LNCAP (cell line): ENCODE measurements around the gene HS3ST3A1.

ENCODE experiments used
- CTCF ChIP-seq: fragments of 450-650 bp; IDR thresholded peaks from 2 replicates; pipeline ENCODE4 v1.5.1; 2017; ENCODE audit warnings: mild to moderate bottlenecking

Gene HS3ST3A1

DNA sequence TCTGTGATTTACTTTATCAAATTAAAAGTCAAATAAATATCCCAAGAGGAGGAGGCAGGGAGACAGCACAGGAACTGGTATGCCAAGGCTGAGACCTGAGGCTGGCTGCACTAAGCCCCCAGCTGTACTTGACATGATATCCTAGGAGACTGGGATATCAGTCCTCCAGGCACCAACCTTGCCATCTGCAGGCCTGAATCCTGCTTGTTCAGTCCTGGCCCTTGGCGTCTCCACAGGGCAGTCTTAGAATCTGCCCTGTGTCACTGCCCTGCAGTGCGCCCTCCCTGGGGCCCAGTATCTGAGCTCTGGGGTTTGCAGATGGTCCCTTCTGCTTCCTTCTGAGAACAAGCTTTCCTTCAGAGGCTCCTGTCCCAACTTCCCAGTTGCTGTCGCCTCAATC lies 75.9 kb downstream of the HS3ST3A1 start:
- no peak for TF ChIP-seq CTCF

DNA sequence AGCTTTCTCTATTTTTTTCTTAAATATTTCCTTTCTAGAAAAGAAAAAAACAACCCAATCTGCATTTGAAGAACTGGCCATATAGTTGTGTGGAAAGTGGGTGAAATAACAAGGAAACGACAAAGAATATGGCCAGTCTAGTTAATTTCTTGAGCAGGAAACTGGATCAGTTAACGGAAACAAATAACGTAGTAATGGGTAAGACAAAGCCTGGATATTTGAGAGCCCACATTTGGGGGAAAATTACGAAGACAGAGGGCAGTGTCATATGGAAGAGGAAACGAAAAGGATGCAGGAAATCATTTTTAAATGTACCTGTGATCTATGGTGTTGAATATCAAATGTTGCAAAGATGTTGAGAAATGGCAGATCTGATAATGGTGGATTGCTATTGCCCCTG lies 78.6 kb downstream of the HS3ST3A1 start:
- no peak for TF ChIP-seq CTCF

DNA sequence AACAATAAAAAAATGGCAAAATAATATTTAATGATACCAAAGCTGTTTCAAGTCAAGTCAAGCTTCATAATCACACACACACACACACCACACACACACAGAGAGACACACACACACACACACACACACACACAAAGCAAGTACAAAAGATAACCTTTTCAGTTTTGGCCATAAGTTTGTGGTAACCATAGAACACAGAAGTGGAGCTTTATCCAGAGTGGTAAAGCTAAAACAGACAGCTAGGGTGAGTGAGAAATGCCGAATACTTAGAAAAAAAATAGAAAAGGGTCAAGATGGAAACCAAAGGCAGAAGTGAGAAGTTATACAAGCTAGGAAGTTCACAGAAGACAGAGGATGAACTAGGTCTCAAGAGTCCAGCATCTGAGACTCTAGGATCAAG lies 79.0 kb downstream of the HS3ST3A1 start:
- TF ChIP-seq CTCF = no peak

DNA sequence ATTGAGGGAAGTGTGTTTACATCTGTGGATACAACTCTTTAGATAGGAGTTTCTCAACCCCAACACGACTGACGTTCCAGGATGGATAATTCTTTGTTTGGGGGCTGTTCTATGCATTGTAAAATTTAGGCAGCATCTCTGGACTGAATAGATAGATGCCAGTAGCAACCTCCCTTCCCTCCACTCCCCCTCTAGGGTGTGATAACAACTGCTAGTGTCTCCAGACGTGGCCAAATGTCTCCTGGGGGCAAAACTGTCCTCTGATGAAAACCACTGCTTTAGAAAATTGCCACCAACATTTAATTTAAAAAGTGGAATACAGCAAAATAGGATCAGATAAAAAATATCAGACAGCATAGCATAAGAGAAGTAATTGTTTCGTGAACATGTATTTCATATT lies 79.9 kb downstream of the HS3ST3A1 start:
- no peak for TF ChIP-seq CTCF

GRCh38 chr17:13520899-13521572 lies 80.7 kb downstream of the HS3ST3A1 start:
- no peak for TF ChIP-seq CTCF

- TF ChIP-seq CTCF = no peak
Observed at GRCh38 chr17:13518261-13519000, 83.3 kb downstream of the HS3ST3A1 start.

- no peak for TF ChIP-seq CTCF
Observed at GRCh38 chr17:13513039-13513405, 88.7 kb downstream of the HS3ST3A1 start.
